IMR-90 (cell line): ENCODE data around the gene ACAD10. TPM values are rescaled to one million over a fixed set of nuclear protein-coding genes. Genes with fewer than 3 reads are reported as not detected.

ENCODE experiments used
- ATAC-seq: fragments of 200-7000 bp; cut with Tn5 transposase; 2 replicates; pipeline ENCODE4 v1.9.1; 2020; ENCODE audit warnings: low read depth, mild to moderate bottlenecking, moderate library complexity
- BruUV-seq: library from RNA; stranded (reverse); fragments of 400-500 nt; replicated peaks from 2 replicates; lab custom pipeline; 2021; lab: Mats Ljungman, UMichigan
- CTCF ChIA-PET: fragments of 300-600 bp; formaldehyde crosslinking; extraction: SDS; loops from one replicate; lab custom pipeline; 2021; ENCODE audit warnings: antibody characterized with exemption; lab: Yijun Ruan, JAX
- POLR2A ChIA-PET: fragments of 300-600 bp; sonication (Branson Sonifier 250); formaldehyde crosslinking; loops from one replicate; lab custom pipeline; 2022; ENCODE audit warnings: antibody characterized with exemption; ENCODE audit not compliant: unreplicated experiment; lab: Charles Lee
- DNase-seq: peaks from one replicate; pipeline ENCODE4 v3.0.0; 2013
- H2AFZ ChIP-seq: replicated peaks from 2 replicates; pipeline ENCODE3; 2013; ENCODE audit warnings: low read length, mild to moderate bottlenecking; ENCODE audit not compliant: poor library complexity
- H2AK5ac ChIP-seq: 2 replicates; pipeline ENCODE4 v1.6.1; 2013; ENCODE audit warnings: low read depth, low read length, inconsistent platforms
- H2AK9ac ChIP-seq: replicated peaks from 2 replicates; pipeline ENCODE3; 2013; ENCODE audit warnings: mild to moderate bottlenecking, low read depth, low read length, moderate library complexity; ENCODE audit not compliant: poor library complexity
- H2BK120ac ChIP-seq: 2 replicates; pipeline ENCODE4 v1.6.1; 2013; ENCODE audit warnings: low read depth, low read length, inconsistent platforms
- H2BK15ac ChIP-seq: 3 replicates; pipeline ENCODE4 v1.6.1; 2013; ENCODE audit warnings: low read depth, low read length, inconsistent platforms
- H2BK20ac ChIP-seq: 2 replicates; pipeline ENCODE4 v1.6.1; 2013; ENCODE audit warnings: low read depth, mild to moderate bottlenecking, inconsistent platforms, low read length, moderate library complexity
- H2BK5ac ChIP-seq: 2 replicates; pipeline ENCODE4 v1.6.1; 2013; ENCODE audit warnings: mild to moderate bottlenecking, low read depth, low read length, inconsistent platforms; ENCODE audit not compliant: poor library complexity, severe bottlenecking
- H3K14ac ChIP-seq: replicated peaks from 2 replicates; pipeline ENCODE4 v1.6.1; 2013; ENCODE audit warnings: low read depth, low read length, inconsistent platforms
- H3K18ac ChIP-seq: 2 replicates; pipeline ENCODE4 v1.6.1; 2013; ENCODE audit warnings: low read depth, low read length, control low read depth
- H3K23ac ChIP-seq: 2 replicates; pipeline ENCODE4 v1.6.1; 2013; ENCODE audit warnings: low read depth, low read length, inconsistent platforms
- H3K27ac ChIP-seq: 2 replicates; pipeline ENCODE4 v1.5.1; 2013; ENCODE audit warnings: mild to moderate bottlenecking, control low read depth, low read length; ENCODE audit not compliant: insufficient read depth
- H3K27me3 ChIP-seq: 2 replicates; pipeline ENCODE4 v1.6.1; 2013; ENCODE audit warnings: low read length; ENCODE audit not compliant: control insufficient read depth, insufficient read depth
- H3K36me3 ChIP-seq: 2 replicates; pipeline ENCODE4 v1.6.1; 2013; ENCODE audit warnings: low read length, mixed read lengths; ENCODE audit not compliant: control insufficient read depth, insufficient read depth
- H3K4ac ChIP-seq: 2 replicates; pipeline ENCODE4 v1.6.1; 2013; ENCODE audit warnings: low read depth, low read length, inconsistent platforms
- H3K4me1 ChIP-seq: 2 replicates; pipeline ENCODE4 v1.6.1; 2013; ENCODE audit warnings: low read length, mixed read lengths; ENCODE audit not compliant: control insufficient read depth, insufficient read depth
- H3K4me2 ChIP-seq: 2 replicates; pipeline ENCODE4 v1.6.1; 2013; ENCODE audit warnings: low read depth, mild to moderate bottlenecking, control low read depth, low read length, moderate library complexity
- H3K4me3 ChIP-seq: 2 replicates; pipeline ENCODE4 v1.5.1; 2013; ENCODE audit warnings: low read depth, mild to moderate bottlenecking, control low read depth, low read length, moderate library complexity; ENCODE audit not compliant: insufficient read depth
- H3K56ac ChIP-seq: 2 replicates; pipeline ENCODE4 v1.6.1; 2013; ENCODE audit warnings: low read length, inconsistent platforms; ENCODE audit not compliant: insufficient read depth; ENCODE audit errors: extremely low read depth
- H3K79me1 ChIP-seq, 2 experiments: 2 replicates each; pipeline ENCODE4 v1.6.1; 2013; ENCODE audit warnings: low read length in 2 of 2, inconsistent platforms in 1 of 2, low read depth in 1 of 2
- H3K9ac ChIP-seq: 2 replicates; pipeline ENCODE4 v1.6.1; 2013; ENCODE audit warnings: low read depth, low read length, control low read depth
- H3K9me1 ChIP-seq: 2 replicates; pipeline ENCODE4 v1.6.1; 2013; ENCODE audit warnings: low read length, inconsistent platforms; ENCODE audit not compliant: insufficient read depth
- H3K9me3 ChIP-seq: 2 replicates; pipeline ENCODE4 v1.6.1; 2013; ENCODE audit warnings: low read length; ENCODE audit not compliant: control insufficient read depth, insufficient read depth
- H4K20me1 ChIP-seq: 2 replicates; pipeline ENCODE4 v1.6.1; 2013; ENCODE audit warnings: low read length, inconsistent platforms; ENCODE audit not compliant: insufficient read depth
- H4K5ac ChIP-seq: 2 replicates; pipeline ENCODE4 v1.6.1; 2013; ENCODE audit warnings: mild to moderate bottlenecking, low read depth, low read length, control low read depth
- H4K8ac ChIP-seq, 2 experiments: 2 replicates each; pipeline ENCODE4 v1.6.1; 2013; ENCODE audit warnings: low read depth in 2 of 2, low read length in 2 of 2, control low read depth in 1 of 2, inconsistent platforms in 1 of 2
- H4K91ac ChIP-seq: 2 replicates; pipeline ENCODE4 v1.6.1; 2013; ENCODE audit warnings: low read depth, low read length, inconsistent platforms; ENCODE audit not compliant: insufficient read depth
- BHLHE40 ChIP-seq: fragments of 150-350 bp; IDR thresholded peaks from 2 replicates; pipeline ENCODE4 v1.6.1; 2016; ENCODE audit warnings: mild to moderate bottlenecking, low read depth, low read length
- CEBPB ChIP-seq: IDR thresholded peaks from 2 replicates; pipeline ENCODE4 v1.6.1; 2012; ENCODE audit warnings: low read depth, low read length, improper control_type of control experiment
- ELK1 ChIP-seq: fragments of 150-350 bp; IDR thresholded peaks from 2 replicates; pipeline ENCODE4 v1.6.1; 2016; ENCODE audit warnings: low read depth, mild to moderate bottlenecking, low read length, moderate library complexity, borderline replicate concordance
- FOS ChIP-seq: fragments of 150-350 bp; IDR thresholded peaks from 2 replicates; pipeline ENCODE4 v1.6.1; 2016; ENCODE audit warnings: low read depth, low read length
- MXI1 ChIP-seq: IDR thresholded peaks from 2 replicates; pipeline ENCODE4 v1.6.1; 2012; ENCODE audit warnings: low read depth, mild to moderate bottlenecking, low read length, moderate library complexity, borderline replicate concordance
- WGBS, 2 experiments: methylation state at CpG; one replicate each; pipeline versions ENCODE4 v1.1.5 to v1.1.7; 2013; ENCODE audit warnings: missing lambda C conversion rate in 2 of 2; ENCODE audit not compliant: insufficient read length in 1 of 2; ENCODE audit errors: extremely low coverage in 2 of 2; 5-methylcytosine and 5-hydroxymethylcytosine counted together
- dilution Hi-C: fragments of 300-500 bp; cut with HindIII; formaldehyde crosslinking; loops from one replicate; pipeline ENCODE4 v1.14.3; 2018; ENCODE audit warnings: low sequenced_read_pairs; ENCODE audit not compliant: unreplicated experiment
- in situ Hi-C: fragments of 300-500 bp; cut with MboI; formaldehyde crosslinking; loops from 3 replicates; pipeline ENCODE4 v1.14.3; 2019; ENCODE audit warnings: low sequenced_read_pairs, inconsistent platforms, mixed read lengths
- intact Hi-C: fragments of 100-400 bp; cut with micrococcal nuclease; formaldehyde crosslinking; loops from 2 replicates; pipeline ENCODE4 v1.10.0; 2022
- polyA plus RNA-seq, 3 experiments: library from polyadenylated mRNA; depleted of rRNA; stranded (reverse); fragments of >200 nt; gene quantifications; 2 replicates each; pipeline ENCODE4 v1.2.3, GENCODE V29; 2012; ENCODE audit warnings: low replicate concordance in 1 of 3
- total RNA-seq: library from RNA; depleted of rRNA; stranded (reverse); fragments of >200 nt; gene quantifications from 2 replicates; pipeline ENCODE4 v1.2.3, GENCODE V29; 2012

ACAD10 gene
- total and polyA plus RNA-seq, 2 of the 4 experiments (the other 2 are of a cell fraction): 12.4 to 21.0 TPM

GRCh38 chr12:111733340-111733915, 47.6 kb downstream of the ACAD10 start:
- H3K18ac ChIP-seq: no peak overlapping the region
- WGBS, 2 experiments: 68% methylated on average over 3 of the region's 8 CpGs; no CpG with 5 or more reads in 1 of the 2 experiments
- no peak overlapping the region for H4K91ac ChIP-seq
- DNase-seq: no peak
- no peaks in the 10 kb centered on the region for H3K79me1 ChIP-seq
- intact Hi-C loops: no loop called here
- no peak overlapping the region for H2BK120ac ChIP-seq
- no peak overlapping the region for H2BK20ac ChIP-seq
- no peak overlapping the region for H2AFZ ChIP-seq
- no peak overlapping the region for H4K5ac ChIP-seq
- no peak overlapping the region for H3K4me2 ChIP-seq
- H3K4ac ChIP-seq: no peak overlapping the region
- H3K23ac ChIP-seq: no peak overlapping the region
- ChIA-PET POLR2A (interaction anchor here (0.5 kb wide), 1 partner anchor 148 kb away, joined by 9 read pairs; no protein-coding TSS in a partner anchor), CTCF (interaction anchor here (0.7 kb wide), 1 partner anchor 9 kb away, joined by 3 read pairs; no protein-coding TSS in a partner anchor)
- no peak overlapping the region for H3K9ac ChIP-seq
- in situ Hi-C loops: no loop called here
- H4K20me1 ChIP-seq: no peaks in the 10 kb centered on the region
- ATAC-seq: no peak
- no peaks in the 10 kb centered on the region for H3K27me3 ChIP-seq
- H3K4me1 ChIP-seq: no peaks in the 10 kb centered on the region
- no peak overlapping the region for H3K27ac ChIP-seq
- no peak overlapping the region for H3K56ac ChIP-seq
- H2BK15ac ChIP-seq: no peak overlapping the region
- no peak overlapping the region for H2AK5ac ChIP-seq
- H3K9me1 ChIP-seq: no peaks in the 10 kb centered on the region
- no peak overlapping the region for H3K14ac ChIP-seq
- H3K9me3 ChIP-seq: no peaks in the 10 kb centered on the region
- H2BK5ac ChIP-seq: no peak overlapping the region
- no TSS peak for BruUV-seq
- H2AK9ac ChIP-seq: no peak overlapping the region
- TF ChIP-seq MXI1: no peak
- TF ChIP-seq CEBPB: no peak
- no peak for TF ChIP-seq ELK1
- no peak for TF ChIP-seq FOS
- TF ChIP-seq BHLHE40: no peak
- no peak overlapping the region for H4K8ac ChIP-seq
- dilution Hi-C loops: no loop called here
- H3K36me3 ChIP-seq: peaks cover 38% of the 10 kb centered on the region
- H3K4me3 ChIP-seq: no peak overlapping the region
